SK-N-SH treated with all-trans-retinoic acid at 6 μM for 48 hours (cell line): ENCODE data around the gene LAMP2.

Source experiments
- ARNTL ChIP-seq: fragments of 450-650 bp; formaldehyde crosslinking; IDR thresholded peaks from 2 replicates; pipeline ENCODE4 v1.5.0; 2020; ENCODE audit warnings: low read depth, mild to moderate bottlenecking, moderate library complexity, borderline replicate concordance
- PATZ1 ChIP-seq: fragments of 250-450 bp; sonication (Bioruptor Pico); IDR thresholded peaks from 2 replicates; pipeline ENCODE4 v1.8.0; 2020; ENCODE audit warnings: mild to moderate bottlenecking, moderate library complexity, borderline replicate concordance

- no peak for TF ChIP-seq PATZ1 (CRISPR knock-in tag)
- no peak for TF ChIP-seq ARNTL (CRISPR knock-in tag)
These were observed 42.5 kb downstream of the LAMP2 start for GRCh38 chrX:120426599-120426998.
